Urinary bladder (tissue), 4 donors: ENCODE results near the gene FRAT2. TPM values are rescaled to one million over a fixed set of nuclear protein-coding genes. Genes with fewer than 3 reads are reported as not detected.
"Not testable (repeated sequence)": the region's sequence is repeated elsewhere in the genome, so short reads cannot be mapped to it uniquely, and the experiment has no call there.

ENCODE experiments used
- DNase-seq: peaks from one replicate; pipeline ENCODE4 v3.0.0-alpha.2; 2015; ENCODE audit errors: extremely low spot score
- H3K27ac ChIP-seq: one replicate; pipeline ENCODE4 v1.5.1; 2013; ENCODE audit warnings: low read depth, mild to moderate bottlenecking, moderate library complexity
- H3K36me3 ChIP-seq: one replicate; pipeline ENCODE4 v1.6.1; 2013; ENCODE audit warnings: mild to moderate bottlenecking, moderate library complexity; ENCODE audit not compliant: insufficient read depth
- H3K4me1 ChIP-seq: one replicate; pipeline ENCODE4 v1.6.1; 2013; ENCODE audit warnings: mild to moderate bottlenecking, moderate library complexity; ENCODE audit not compliant: insufficient read depth
- H3K4me3 ChIP-seq: one replicate; pipeline ENCODE4 v1.5.1; 2013; ENCODE audit warnings: low read depth, low read length
- WGBS: extraction: QIAGEN DNeasy Blood & Tissue Kit; methylation state at CpG from one replicate; pipeline ENCODE4 v1.1.7; 2013; 5-methylcytosine and 5-hydroxymethylcytosine counted together
- polyA plus RNA-seq: library from polyadenylated mRNA; stranded (reverse); fragments of 200-250 nt; gene quantifications from one replicate; pipeline ENCODE4 v1.2.3, GENCODE V29; 2013
- total RNA-seq: library from RNA; depleted of rRNA; stranded (reverse); fragments of >200 nt; gene quantifications from one replicate; pipeline ENCODE4 v1.2.3, GENCODE V29; 2014
- donor health status: healthy with polysubstance abuse.
- donor health status: healthy.

The FRAT2 gene
- total and polyA plus RNA-seq, 2 donors = 6.2 to 8.7 TPM

DNA sequence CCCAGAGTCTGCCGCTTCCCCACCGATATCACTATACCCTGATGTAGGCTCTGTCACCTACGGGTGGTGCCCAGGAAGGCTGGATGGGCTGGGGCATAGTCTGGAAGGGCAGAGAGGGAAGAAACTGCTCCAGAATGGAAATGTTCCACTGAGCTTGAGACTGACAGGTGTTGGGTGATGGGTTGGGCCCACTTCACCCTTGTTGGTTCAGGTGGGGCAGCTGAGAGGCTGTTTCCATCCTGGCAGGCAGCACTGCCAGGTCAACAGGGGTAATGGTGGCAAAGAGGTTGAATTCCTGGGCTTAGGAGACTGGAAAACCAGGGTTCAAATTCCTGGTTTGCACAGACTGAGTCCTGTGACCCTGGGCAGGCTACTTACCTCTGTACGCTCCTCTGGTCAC is 28.5 kb upstream of the FRAT2 start:
- WGBS = 84% methylated on average over 4 of the region's 4 CpGs
- H3K36me3 ChIP-seq = peaks cover 2% of the 10 kb centered on the region

DNA sequence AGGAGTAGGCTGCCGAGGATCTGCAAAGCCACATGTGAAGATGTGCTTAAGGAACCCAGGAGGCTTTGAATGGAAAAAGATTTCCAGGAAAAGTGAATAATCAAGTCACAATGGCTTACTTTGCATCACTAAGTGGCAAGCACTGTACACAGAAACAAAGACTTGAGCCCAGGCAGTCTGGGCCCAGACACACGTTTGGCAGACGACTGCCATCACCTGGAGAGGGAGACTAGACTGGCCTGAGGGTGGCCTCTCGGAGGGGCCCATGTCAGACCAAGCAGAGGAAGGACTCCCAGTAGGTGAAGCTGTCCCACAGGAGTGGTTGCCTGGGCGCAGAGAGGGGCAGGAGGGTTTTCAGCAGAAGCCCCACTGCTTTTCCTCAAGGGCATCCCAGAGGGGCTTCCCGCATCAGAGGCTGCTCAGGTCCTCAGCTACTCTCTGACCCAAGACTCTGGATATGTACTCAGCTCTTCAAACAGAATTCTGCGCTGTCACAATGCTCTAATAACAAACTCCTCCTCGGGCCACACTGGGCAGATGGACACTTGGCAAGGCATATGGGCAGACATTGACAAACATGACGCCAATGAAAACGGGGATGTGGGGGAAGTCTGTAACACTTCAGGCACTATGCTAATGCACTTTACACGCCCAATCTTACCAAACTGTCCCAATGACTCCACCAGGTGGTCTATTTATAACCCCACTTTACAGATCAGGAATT is 27.9 kb upstream of the FRAT2 start:
- Histone ChIP-seq H3K36me3 (peaks cover 2% of the 10 kb centered on the region), H3K4me1 (no peaks in the 10 kb centered on the region), H3K4me3 (no peak overlapping the region), H3K27ac (no peak overlapping the region)
- no peak for DNase-seq
- WGBS = 84% methylated on average over 11 of the region's 11 CpGs

More for the DNA sequence above, 28.5 kb upstream of the FRAT2 start:
- Histone ChIP-seq H3K4me3 (no peak overlapping the region), H3K27ac (no peak overlapping the region), H3K4me1 (no peaks in the 10 kb centered on the region)
- DNase-seq = no peak

DNA sequence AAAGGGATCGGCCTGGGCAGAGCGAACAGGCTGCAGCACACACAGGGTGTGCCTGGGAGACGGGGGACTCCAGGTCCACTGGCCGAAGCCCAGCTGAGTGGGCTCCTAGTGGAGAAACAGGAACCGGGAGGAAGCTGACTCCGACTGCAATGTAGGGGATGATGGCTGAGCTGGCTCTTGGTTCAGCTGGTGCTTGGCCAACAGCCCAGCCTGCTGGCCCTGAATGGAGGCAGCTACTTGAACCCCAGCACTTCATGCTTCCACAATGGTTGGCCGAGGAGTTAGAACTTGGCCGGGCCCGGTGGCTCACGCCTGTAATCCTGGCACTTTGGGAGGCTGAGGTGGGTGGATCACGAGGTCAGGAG is 27.0 kb upstream of the FRAT2 start:
- DNase-seq = no peak
- H3K36me3 ChIP-seq = peaks cover 2% of the 10 kb centered on the region
- no peaks in the 10 kb centered on the region for H3K4me1 ChIP-seq
- 83% methylated on average over 11 of the region's 11 CpGs for WGBS
- no peak overlapping the region for H3K27ac ChIP-seq
- no peak overlapping the region for H3K4me3 ChIP-seq

- Histone ChIP-seq H3K36me3 (peaks cover 2% of the 10 kb centered on the region), H3K4me1 (no peaks in the 10 kb centered on the region), H3K4me3 (no peak overlapping the region), H3K27ac (no peak overlapping the region)
- WGBS = 89% methylated on average over 11 of the region's 11 CpGs
- no peak for DNase-seq
Measured at GRCh38 chr10:97360705-97361536, 26.4 kb upstream of the FRAT2 start.

GRCh38 chr10:97358781-97359180 is 24.3 kb upstream of the FRAT2 start:
- WGBS = 73% methylated on average over 3 of the region's 3 CpGs

GRCh38 chr10:97358349-97358748 is 23.8 kb upstream of the FRAT2 start:
- Histone ChIP-seq H3K4me1 (no peaks in the 10 kb centered on the region), H3K36me3 (peaks cover 2% of the 10 kb centered on the region), H3K4me3 (no peak overlapping the region), H3K27ac (no peak overlapping the region)
- over 99% methylated on average over 4 of the region's 4 CpGs for WGBS
- DNase-seq = no peak

More at GRCh38 chr10:97358781-97359180, 24.3 kb upstream of the FRAT2 start:
- Histone ChIP-seq H3K36me3 (peaks cover 2% of the 10 kb centered on the region), H3K27ac (no peak overlapping the region), H3K4me1 (no peaks in the 10 kb centered on the region), H3K4me3 (no peak overlapping the region)
- DNase-seq = no peak

DNA sequence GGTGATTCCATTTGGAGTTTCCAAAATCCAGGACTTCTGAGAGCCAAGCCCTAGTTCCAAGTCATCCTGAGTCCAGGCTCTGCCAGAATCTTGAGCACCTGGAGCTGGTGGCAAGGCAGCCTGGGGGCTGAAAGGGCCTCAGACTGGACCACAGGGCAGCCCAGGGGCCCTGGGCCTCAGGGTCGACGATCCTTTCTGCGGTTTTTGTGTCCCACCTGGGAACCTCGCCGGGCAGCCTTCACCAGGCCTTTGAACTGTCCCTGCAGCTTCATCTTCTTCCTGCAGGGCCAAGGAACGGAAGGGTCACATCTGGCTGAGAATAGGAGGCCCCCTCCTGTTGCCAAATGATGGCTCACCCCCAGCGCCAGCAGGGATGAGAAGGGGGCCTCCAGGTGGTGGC is 22.4 kb upstream of the FRAT2 start:
- H3K4me1 ChIP-seq = no peaks in the 10 kb centered on the region
- no peak for DNase-seq
- H3K36me3 ChIP-seq = peaks cover 2% of the 10 kb centered on the region
- 93% methylated on average over 7 of the region's 7 CpGs for WGBS
- H3K27ac ChIP-seq = no peak overlapping the region
- H3K4me3 ChIP-seq = no peak overlapping the region

DNA sequence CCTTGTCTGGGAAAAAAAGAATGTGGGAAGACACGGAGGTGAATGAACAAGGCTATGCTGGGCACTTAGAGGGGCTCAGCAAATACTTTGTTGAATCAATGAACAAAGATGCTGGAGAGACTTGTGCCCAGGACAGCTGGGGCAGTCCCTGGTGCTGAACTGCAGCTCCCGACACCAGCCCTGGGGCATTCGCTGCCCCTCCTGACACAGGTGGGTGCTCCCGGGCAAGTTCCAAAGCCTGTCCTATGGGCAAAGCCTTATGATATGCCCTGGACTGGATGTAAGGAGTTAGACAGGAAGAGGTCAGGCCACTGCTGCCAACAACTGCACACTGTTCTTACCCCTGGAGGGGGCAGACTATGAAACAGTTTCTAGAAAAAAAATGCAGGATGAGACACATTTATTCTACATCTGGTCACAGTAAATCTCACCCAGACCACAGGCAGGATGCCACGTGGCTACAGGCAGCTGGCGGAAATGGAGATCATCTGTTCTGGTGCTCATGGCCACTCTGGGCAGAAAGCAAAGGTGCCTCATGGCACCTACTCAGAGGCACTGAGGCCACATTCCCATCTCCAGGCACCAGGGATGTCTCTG is 21.9 kb upstream of the FRAT2 start:
- WGBS = 83% methylated on average over 6 of the region's 6 CpGs
- H3K4me3 ChIP-seq = no peak overlapping the region
- DNase-seq = no peak
- H3K4me1 ChIP-seq = no peaks in the 10 kb centered on the region
- H3K27ac ChIP-seq = no peak overlapping the region
- peaks cover 2% of the 10 kb centered on the region for H3K36me3 ChIP-seq

DNA sequence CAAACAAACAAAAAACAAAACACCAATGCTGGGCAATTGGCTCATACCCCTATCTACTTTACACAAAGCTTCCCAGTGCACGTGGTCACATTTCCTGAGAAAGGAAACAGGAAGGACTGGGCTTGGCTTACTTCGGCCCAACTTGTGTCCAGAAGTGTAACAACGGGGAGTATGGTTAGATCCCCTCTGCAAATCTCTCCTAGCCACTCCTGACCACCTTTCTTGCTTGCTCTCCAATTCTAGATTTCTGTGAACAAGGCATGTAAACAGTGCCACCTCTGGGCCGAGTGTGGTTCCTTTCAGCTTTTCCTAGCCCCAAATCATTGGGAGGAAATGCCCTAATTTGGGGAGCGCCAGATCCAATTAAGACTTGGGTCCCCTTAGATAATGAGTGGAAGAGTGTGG is 21.0 kb upstream of the FRAT2 start:
- Histone ChIP-seq H3K27ac (no peak overlapping the region), H3K4me1 (no peaks in the 10 kb centered on the region), H3K36me3 (peaks cover 2% of the 10 kb centered on the region), H3K4me3 (no peak overlapping the region)
- DNase-seq = no peak
- 58% methylated on average over 5 of the region's 5 CpGs for WGBS

GRCh38 chr10:97353945-97354344 is 19.4 kb upstream of the FRAT2 start:
- H3K27ac ChIP-seq = no peak overlapping the region
- 87% methylated on average over 4 of the region's 4 CpGs for WGBS
- peaks cover 2% of the 10 kb centered on the region for H3K36me3 ChIP-seq
- H3K4me1 ChIP-seq = no peaks in the 10 kb centered on the region
- DNase-seq = no peak
- H3K4me3 ChIP-seq = no peak overlapping the region

- Histone ChIP-seq H3K36me3 (no peaks in the 10 kb centered on the region), H3K27ac (no peak overlapping the region), H3K4me3 (no peak overlapping the region), H3K4me1 (no peaks in the 10 kb centered on the region)
- 78% methylated on average over 12 of the region's 12 CpGs for WGBS
- DNase-seq = no peak
Measured at GRCh38 chr10:97349752-97350513, 15.4 kb upstream of the FRAT2 start.

GRCh38 chr10:97347317-97347716 is 12.8 kb upstream of the FRAT2 start:
- Histone ChIP-seq H3K36me3 (no peaks in the 10 kb centered on the region), H3K4me1 (no peaks in the 10 kb centered on the region), H3K4me3 (no peak overlapping the region), H3K27ac (no peak overlapping the region)
- no peak for DNase-seq
- WGBS = 96% methylated on average over 4 of the region's 4 CpGs

DNA sequence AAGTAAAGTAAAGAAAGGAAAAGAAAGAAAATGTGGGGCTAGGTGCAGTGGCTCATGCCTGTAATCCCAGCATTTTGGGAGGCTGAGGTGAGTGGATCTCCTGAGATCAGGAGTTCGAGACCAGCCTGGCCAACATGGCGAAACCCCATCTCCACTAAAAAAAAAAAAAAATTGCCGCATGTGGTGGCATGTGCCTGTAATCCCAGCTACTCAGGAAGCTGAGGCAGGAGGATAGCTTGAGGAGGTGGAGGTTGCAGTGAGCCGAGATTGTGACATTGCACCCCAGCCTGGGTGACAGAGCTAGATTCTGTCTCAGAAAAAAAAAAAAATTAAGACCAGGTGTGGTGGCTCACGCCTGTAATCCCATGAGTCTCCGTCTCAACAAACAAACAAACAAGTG is 9.1 kb upstream of the FRAT2 start:
- H3K36me3 ChIP-seq, H3K4me1 ChIP-seq, H3K4me3 ChIP-seq, H3K27ac ChIP-seq, DNase-seq: not testable (repeated sequence)
- 84% methylated on average over 6 of the region's 6 CpGs for WGBS
